Choroid plexus epithelial cell (primary cell): Measurements from ENCODE around the gene BPIFB3.

Experiments
- DNase-seq: peaks from one replicate; pipeline ENCODE4 v3.0.0-alpha.2; 2010; ENCODE audit warnings: low read depth
- H3K4me3 ChIP-seq: 2 replicates; pipeline ENCODE4 v1.5.1; 2011; ENCODE audit warnings: low read depth, mild to moderate bottlenecking, control low read depth, low read length, moderate library complexity
- CTCF ChIP-seq: conservative IDR thresholded peaks from 2 replicates; pipeline ENCODE4 v1.5.1; 2011; ENCODE audit warnings: low read depth, mild to moderate bottlenecking, control low read depth, inconsistent platforms, low read length, moderate library complexity

The BPIFB3 gene

GRCh38 chr20:33013701-33014326 lies 39.9 kb upstream of the BPIFB3 start:
- TF ChIP-seq CTCF: no peak
- H3K4me3 ChIP-seq: no peak overlapping the region
- DNase-seq: no peak

- no peak overlapping the region for H3K4me3 ChIP-seq
- no peak for DNase-seq
- no peak for TF ChIP-seq CTCF
Measured at GRCh38 chr20:33014336-33015113, 39.2 kb upstream of the BPIFB3 start.

- DNase-seq: no peak
- no peak overlapping the region for H3K4me3 ChIP-seq
- no peak for TF ChIP-seq CTCF
Measured at GRCh38 chr20:33015114-33015484, 38.6 kb upstream of the BPIFB3 start.

- no peak for DNase-seq
- TF ChIP-seq CTCF: no peak
- no peak overlapping the region for H3K4me3 ChIP-seq
Measured at GRCh38 chr20:33015700-33016580, 37.8 kb upstream of the BPIFB3 start.

GRCh38 chr20:33016581-33017109 lies 37.1 kb upstream of the BPIFB3 start:
- H3K4me3 ChIP-seq: no peak overlapping the region
- no peak for DNase-seq
- no peak for TF ChIP-seq CTCF

GRCh38 chr20:33017542-33017941 lies 36.2 kb upstream of the BPIFB3 start:
- H3K4me3 ChIP-seq: no peak overlapping the region
- no peak for DNase-seq
- TF ChIP-seq CTCF: no peak
